Nephron progenitor cell (in vitro differentiated cells): Measurements from ENCODE around the gene INSIG2.
A peak's percentile ranks its signal among the peaks of the same experiment; 100 is the strongest.
"Not testable (repeated sequence)": the region's sequence is repeated elsewhere in the genome, so short reads cannot be mapped to it uniquely, and the experiment has no call there.

Source experiments
- DNase-seq: peaks from one replicate; pipeline ENCODE4 v3.0.0; 2021
- H3K27ac Mint-ChIP-seq: 2 replicates; pipeline ENCODE4 v1.8.0; 2021; ENCODE audit warnings: mild to moderate bottlenecking, moderate library complexity, mixed read lengths
- H3K27me3 Mint-ChIP-seq: 2 replicates; pipeline ENCODE4 v1.8.0; 2021; ENCODE audit warnings: mild to moderate bottlenecking, low read depth, mixed read lengths; ENCODE audit not compliant: poor library complexity
- H3K36me3 Mint-ChIP-seq: 2 replicates; pipeline ENCODE4 v1.8.0; 2021; ENCODE audit warnings: low read depth, mixed read lengths
- H3K4me1 Mint-ChIP-seq: 2 replicates; pipeline ENCODE4 v1.8.0; 2021; ENCODE audit warnings: mixed read lengths
- H3K4me3 Mint-ChIP-seq: 2 replicates; pipeline ENCODE4 v1.8.0; 2021; ENCODE audit warnings: mild to moderate bottlenecking, moderate library complexity, mixed read lengths
- H3K9me3 Mint-ChIP-seq: 2 replicates; pipeline ENCODE4 v1.8.0; 2021; ENCODE audit warnings: mild to moderate bottlenecking, moderate library complexity, mixed read lengths
- CTCF ChIP-seq: fragments of 200-600 bp; sonication (generic); IDR thresholded peaks from 2 replicates; pipeline ENCODE4 v1.5.0; 2021; ENCODE audit warnings: antibody characterized with exemption

INSIG2 gene

GRCh38 chr2:118089139-118089800, 999 bp downstream of the INSIG2 start:
- Mint-ChIP-seq H3K27ac (no peak overlapping the region), H3K36me3 (peaks cover 7% of the 10 kb centered on the region), H3K27me3 (no peaks in the 10 kb centered on the region), H3K9me3 (no peaks in the 10 kb centered on the region), H3K4me1 (peaks cover 37% of the 10 kb centered on the region), H3K4me3 (peak overlapping the region; percentile 76)
- TF ChIP-seq CTCF: peak; percentile 12
- DNase-seq: peak; percentile 17

- Mint-ChIP-seq H3K4me3 (peak overlapping the region; percentile 66), H3K27me3 (no peaks in the 10 kb centered on the region), H3K4me1 (peaks cover 47% of the 10 kb centered on the region), H3K27ac (no peak overlapping the region), H3K9me3 (no peaks in the 10 kb centered on the region), H3K36me3 (peaks cover 7% of the 10 kb centered on the region)
- no peak for DNase-seq
- TF ChIP-seq CTCF: no peak
Measured at GRCh38 chr2:118090387-118091139, 2.3 kb downstream of the INSIG2 start.

GRCh38 chr2:118091140-118091478, 2.8 kb downstream of the INSIG2 start:
- H3K27ac Mint-ChIP-seq: no peak overlapping the region

GRCh38 chr2:118091631-118092030, 3.4 kb downstream of the INSIG2 start:
- Mint-ChIP-seq H3K4me3 (peak overlapping the region; percentile 57), H3K9me3 (no peaks in the 10 kb centered on the region), H3K36me3 (peaks cover 10% of the 10 kb centered on the region), H3K27ac (no peak overlapping the region), H3K4me1 (peaks cover 58% of the 10 kb centered on the region), H3K27me3 (no peaks in the 10 kb centered on the region)
- no peak for DNase-seq
- no peak for TF ChIP-seq CTCF

More at GRCh38 chr2:118091140-118091478, 2.8 kb downstream of the INSIG2 start:
- no peaks in the 10 kb centered on the region for H3K27me3 Mint-ChIP-seq
- peaks cover 52% of the 10 kb centered on the region for H3K4me1 Mint-ChIP-seq
- no peak for DNase-seq
- no peaks in the 10 kb centered on the region for H3K9me3 Mint-ChIP-seq
- H3K36me3 Mint-ChIP-seq: peaks cover 7% of the 10 kb centered on the region
- no peak for TF ChIP-seq CTCF
- H3K4me3 Mint-ChIP-seq: peak overlapping the region; percentile 68

GRCh38 chr2:118094102-118094501, 5.8 kb downstream of the INSIG2 start:
- Mint-ChIP-seq H3K36me3 (peaks cover 28% of the 10 kb centered on the region), H3K4me1 (peaks cover 67% of the 10 kb centered on the region)
- not testable (repeated sequence) for H3K4me3 Mint-ChIP-seq, H3K9me3 Mint-ChIP-seq, H3K27me3 Mint-ChIP-seq, H3K27ac Mint-ChIP-seq, DNase-seq

- H3K4me3 Mint-ChIP-seq: no peak overlapping the region
- no peaks in the 10 kb centered on the region for H3K9me3 Mint-ChIP-seq
- H3K36me3 Mint-ChIP-seq: peaks cover 31% of the 10 kb centered on the region
- DNase-seq: no peak
- no peak overlapping the region for H3K27ac Mint-ChIP-seq
- peaks cover 68% of the 10 kb centered on the region for H3K4me1 Mint-ChIP-seq
- no peaks in the 10 kb centered on the region for H3K27me3 Mint-ChIP-seq
- TF ChIP-seq CTCF: no peak
Measured at GRCh38 chr2:118094503-118094902, 6.2 kb downstream of the INSIG2 start.
